ENCODE results near the gene SLC9A2.

DNA sequence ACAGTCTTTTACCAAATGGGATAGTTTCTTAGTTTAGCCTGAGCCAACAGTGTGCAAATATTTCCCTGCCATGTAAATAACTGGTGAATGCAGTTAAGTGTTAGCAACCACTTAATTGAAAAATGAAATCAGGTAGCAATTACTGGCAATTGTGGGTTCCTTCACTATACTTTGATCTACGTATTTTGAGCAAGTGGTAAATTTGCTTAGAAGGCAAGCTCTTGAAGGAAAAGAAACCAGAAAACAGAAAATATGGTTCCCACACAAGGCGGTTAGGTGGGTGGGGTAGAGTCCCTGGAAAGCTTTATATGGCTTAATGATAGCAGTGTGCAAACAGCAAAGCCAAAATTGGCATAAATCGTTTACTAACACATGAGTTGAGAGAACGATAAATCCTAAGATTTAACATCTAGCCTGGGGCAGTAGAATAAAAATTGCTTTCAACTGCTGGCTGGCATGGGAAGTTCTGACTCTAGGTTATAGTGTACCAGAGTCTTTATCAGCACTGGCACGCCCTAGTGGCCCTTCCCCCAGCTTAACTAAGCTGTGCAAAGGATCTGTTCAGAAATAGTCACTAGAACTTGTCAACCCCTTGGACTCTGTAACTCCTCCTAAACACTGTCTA lies 17.0 kb downstream of the SLC9A2 start:
- no peak for TF ChIP-seq ZFX (IDR thresholded peaks at IDR 0.05)
- no peak for TF ChIP-seq CTCF (conservative IDR thresholded peaks at IDR 0.05)
